22Rv1 (cell line): ENCODE measurements around the gene TGIF2.

Experiments used
- CTCF ChIP-seq: fragments of 450-650 bp; IDR thresholded peaks from 2 replicates; pipeline ENCODE4 v1.5.1; 2017; ENCODE audit warnings: mild to moderate bottlenecking
- ZFX ChIP-seq: fragments of 450-650 bp; IDR thresholded peaks from 2 replicates; pipeline ENCODE4 v1.6.1; 2017; ENCODE audit warnings: antibody characterized with exemption, borderline replicate concordance

DNA sequence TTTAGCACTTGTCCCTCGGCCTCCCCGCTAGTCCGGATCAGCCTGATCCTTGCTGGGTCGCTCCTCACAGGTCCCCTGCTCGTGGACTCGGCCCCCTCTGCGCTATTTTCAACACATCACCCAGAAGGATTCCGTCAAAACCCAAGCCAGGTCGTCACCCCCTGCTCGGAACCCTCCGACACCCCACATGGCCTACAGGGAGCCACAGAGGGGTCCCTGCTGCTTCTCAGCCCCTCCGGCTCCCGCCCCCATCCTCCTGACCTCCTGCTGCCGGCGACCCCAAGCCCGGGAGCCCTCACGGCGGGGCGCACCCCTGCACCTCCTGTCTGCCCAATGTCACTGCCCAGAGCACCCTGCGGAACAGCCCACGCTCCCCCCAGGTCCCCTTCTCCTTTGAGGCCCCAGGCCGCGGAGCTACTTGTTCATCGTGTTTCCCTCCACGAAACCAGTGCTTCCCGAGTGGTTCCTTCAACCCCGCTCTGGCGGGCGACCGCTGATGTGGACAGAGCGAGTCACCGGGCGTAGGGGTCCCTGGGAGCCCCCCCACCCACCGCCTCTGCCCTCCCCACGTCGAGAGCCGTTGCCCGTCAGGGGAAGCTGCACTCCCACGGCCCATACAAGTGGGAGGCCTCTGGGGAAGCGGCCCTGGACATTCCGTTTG, 32.7 kb upstream of the TGIF2 start:
- TF ChIP-seq CTCF (no peak), ZFX (no peak)
